AG10803 (cell line): Measurements from ENCODE around the gene CCNE1.
"Not testable (repeated sequence)": the region's sequence is repeated elsewhere in the genome, so short reads cannot be mapped to it uniquely, and the experiment has no call there.

Experiments
- DNase-seq: peaks from one replicate; pipeline ENCODE4 v3.0.0; 2010; ENCODE audit warnings: low read depth
- H3K4me3 ChIP-seq: 2 replicates; pipeline ENCODE4 v1.5.1; 2011; ENCODE audit warnings: mild to moderate bottlenecking, low read length, control low read depth
- TF ChIP-seq, protein P1 (sequence below): conservative IDR thresholded peaks from 2 replicates; pipeline ENCODE4 v1.5.1; 2011; ENCODE audit warnings: mild to moderate bottlenecking, low read length, control low read depth, inconsistent platforms

Gene CCNE1

GRCh38 chr19:29798774-29799497 is 12.9 kb upstream of the CCNE1 start:
- TF ChIP-seq, protein P1, sequence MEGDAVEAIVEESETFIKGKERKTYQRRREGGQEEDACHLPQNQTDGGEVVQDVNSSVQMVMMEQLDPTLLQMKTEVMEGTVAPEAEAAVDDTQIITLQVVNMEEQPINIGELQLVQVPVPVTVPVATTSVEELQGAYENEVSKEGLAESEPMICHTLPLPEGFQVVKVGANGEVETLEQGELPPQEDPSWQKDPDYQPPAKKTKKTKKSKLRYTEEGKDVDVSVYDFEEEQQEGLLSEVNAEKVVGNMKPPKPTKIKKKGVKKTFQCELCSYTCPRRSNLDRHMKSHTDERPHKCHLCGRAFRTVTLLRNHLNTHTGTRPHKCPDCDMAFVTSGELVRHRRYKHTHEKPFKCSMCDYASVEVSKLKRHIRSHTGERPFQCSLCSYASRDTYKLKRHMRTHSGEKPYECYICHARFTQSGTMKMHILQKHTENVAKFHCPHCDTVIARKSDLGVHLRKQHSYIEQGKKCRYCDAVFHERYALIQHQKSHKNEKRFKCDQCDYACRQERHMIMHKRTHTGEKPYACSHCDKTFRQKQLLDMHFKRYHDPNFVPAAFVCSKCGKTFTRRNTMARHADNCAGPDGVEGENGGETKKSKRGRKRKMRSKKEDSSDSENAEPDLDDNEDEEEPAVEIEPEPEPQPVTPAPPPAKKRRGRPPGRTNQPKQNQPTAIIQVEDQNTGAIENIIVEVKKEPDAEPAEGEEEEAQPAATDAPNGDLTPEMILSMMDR: no peak

GRCh38 chr19:29800100-29800825 is 11.5 kb upstream of the CCNE1 start:
- TF ChIP-seq, protein P1: no peak
- H3K4me3 ChIP-seq: no peak overlapping the region
- DNase-seq: no peak

More at GRCh38 chr19:29798774-29799497, 12.9 kb upstream of the CCNE1 start:
- DNase-seq: peak; percentile 59
- no peak overlapping the region for H3K4me3 ChIP-seq

GRCh38 chr19:29803951-29804350 is 7.8 kb upstream of the CCNE1 start:
- H3K4me3 ChIP-seq, DNase-seq: not testable (repeated sequence)

- no peak for DNase-seq
- TF ChIP-seq, protein P1: no peak
- H3K4me3 ChIP-seq: no peak overlapping the region
Measured at GRCh38 chr19:29804493-29804892, 7.3 kb upstream of the CCNE1 start.

GRCh38 chr19:29805031-29805965 is 6.5 kb upstream of the CCNE1 start:
- DNase-seq: peak; percentile 41
- no peak overlapping the region for H3K4me3 ChIP-seq
- TF ChIP-seq, protein P1: no peak

- no peak overlapping the region for H3K4me3 ChIP-seq
- peak; percentile 20 for DNase-seq
- TF ChIP-seq, protein P1: no peak
Measured at GRCh38 chr19:29806098-29806866, 5.5 kb upstream of the CCNE1 start.
